H1 (cell line): ENCODE data around the gene MED12L. TPM values are rescaled to one million over a fixed set of nuclear protein-coding genes. Genes with fewer than 3 reads are reported as not detected.

ENCODE experiments used
- CTCF ChIA-PET: fragments of 300-600 bp; sonication (Branson Sonifier 250); formaldehyde crosslinking; loops from one replicate; lab custom pipeline; 2021; ENCODE audit not compliant: partially characterized antibody; lab: Charles Lee
- POLR2A ChIA-PET: fragments of 300-600 bp; sonication (Branson Sonifier 250); formaldehyde crosslinking; loops from one replicate; lab custom pipeline; 2021; ENCODE audit warnings: inconsistent platforms; ENCODE audit not compliant: partially characterized antibody; lab: Charles Lee
- DNase-seq, 2 experiments: peaks; one replicate each; pipeline versions ENCODE4 v3.0.0 to v3.0.0-alpha.2; 2010 to 2022; ENCODE audit warnings: low spot score in 2 of 2, low read depth in 1 of 2, mixed read lengths in 1 of 2
- FAIRE-seq: peaks from 2 replicates; lab custom pipeline; 2011; peaks lifted over from hg19 to GRCh38; lab: Jason Lieb, UNC
- H2AFZ ChIP-seq: 2 replicates; pipeline ENCODE4 v1.8.1; 2012; ENCODE audit warnings: low read length, inconsistent platforms
- H2AK5ac ChIP-seq: 2 replicates; pipeline ENCODE4 v1.6.1; 2013; ENCODE audit warnings: low read depth, low read length
- H2BK120ac ChIP-seq: replicated peaks from 2 replicates; pipeline ENCODE3; 2013; ENCODE audit warnings: low read depth, low read length, inconsistent platforms
- H2BK12ac ChIP-seq: 2 replicates; pipeline ENCODE4 v1.6.1; 2013; ENCODE audit warnings: low read depth, low read length
- H2BK15ac ChIP-seq: 2 replicates; pipeline ENCODE4 v1.6.1; 2013; ENCODE audit warnings: low read length
- H2BK20ac ChIP-seq: 2 replicates; pipeline ENCODE4 v1.6.1; 2013; ENCODE audit warnings: low read length
- H2BK5ac ChIP-seq: 2 replicates; pipeline ENCODE4 v1.6.1; 2013; ENCODE audit warnings: low read depth, low read length
- H3K14ac ChIP-seq: 2 replicates; pipeline ENCODE4 v1.6.1; 2013; ENCODE audit warnings: inconsistent platforms; ENCODE audit not compliant: insufficient read length
- H3K18ac ChIP-seq: 2 replicates; pipeline ENCODE4 v1.6.1; 2013; ENCODE audit warnings: low read length; ENCODE audit errors: extremely low read depth
- H3K23ac ChIP-seq: 2 replicates; pipeline ENCODE4 v1.6.1; 2013; ENCODE audit warnings: inconsistent platforms; ENCODE audit not compliant: insufficient read length
- H3K23me2 ChIP-seq: 2 replicates; pipeline ENCODE4 v1.6.1; 2013; ENCODE audit warnings: low read depth, low read length
- H3K27ac ChIP-seq: 2 replicates; pipeline ENCODE4 v1.6.1; 2011; ENCODE audit warnings: low read depth, low read length, inconsistent platforms
- H3K27me3 ChIP-seq, 4 experiments: replicated peaks in 1 of 4; 1 replicate in 1 of 4; 2 replicates in 3 of 4; pipeline versions ENCODE4 v1.6.1 to v1.8.1; 2011 to 2013; ENCODE audit warnings: low read length in 3 of 4, mild to moderate bottlenecking in 3 of 4, inconsistent platforms in 2 of 4, mixed read lengths in 2 of 4, moderate library complexity in 1 of 4; ENCODE audit not compliant: control insufficient read depth in 3 of 4, insufficient read depth in 3 of 4; ENCODE audit errors: extremely low read depth in 1 of 4
- H3K36me3 ChIP-seq, 4 experiments: 2 replicates each; pipeline versions ENCODE4 v1.6.1 to v1.8.1; 2011 to 2013; ENCODE audit warnings: mild to moderate bottlenecking in 4 of 4, low read length in 3 of 4, moderate library complexity in 2 of 4, control low read depth in 1 of 4, inconsistent platforms in 1 of 4; ENCODE audit not compliant: insufficient read depth in 4 of 4, control insufficient read depth in 2 of 4
- H3K4ac ChIP-seq: replicated peaks from 2 replicates; pipeline ENCODE3; 2013; ENCODE audit warnings: low read length, low read depth, mixed read lengths, inconsistent platforms; ENCODE audit not compliant: insufficient read length
- H3K4me1 ChIP-seq, 4 experiments: replicated peaks in 1 of 4; 1 replicate in 1 of 4; 2 replicates in 3 of 4; pipeline versions ENCODE4 v1.6.1 to v1.8.1; 2011 to 2013; ENCODE audit warnings: low read length in 3 of 4, inconsistent platforms in 2 of 4, mixed read lengths in 1 of 4; ENCODE audit not compliant: insufficient read depth in 4 of 4, control insufficient read depth in 3 of 4
- H3K4me2 ChIP-seq, 2 experiments: 2 replicates each; pipeline versions ENCODE4 v1.6.1 to v1.8.1; 2011 to 2013; ENCODE audit warnings: low read depth in 2 of 2, low read length in 2 of 2, control low read depth in 1 of 2, inconsistent platforms in 1 of 2, mild to moderate bottlenecking in 1 of 2; ENCODE audit not compliant: insufficient read depth in 1 of 2
- H3K4me3 ChIP-seq, 4 experiments: fragments of 200-600, 300-600 bp in 1 of 4; sonication (generic), shearing (Covaris generic), sonication (Bioruptor Twin) in 1 of 4; 2 replicates each; pipeline versions ENCODE4 v1.5.1 to v1.8.1; 2011 to 2016; ENCODE audit warnings: low read length in 4 of 4, low read depth in 3 of 4, control low read depth in 2 of 4, inconsistent platforms in 2 of 4, mild to moderate bottlenecking in 2 of 4, mixed read lengths in 1 of 4, moderate library complexity in 1 of 4; ENCODE audit not compliant: insufficient read depth in 2 of 4; ENCODE audit errors: extremely low read depth in 1 of 4
- H3K56ac ChIP-seq: replicated peaks from 2 replicates; pipeline ENCODE3; 2013; ENCODE audit warnings: low read depth, mild to moderate bottlenecking, mixed read lengths, low read length, inconsistent platforms; ENCODE audit not compliant: insufficient read length
- H3K79me1 ChIP-seq: 2 replicates; pipeline ENCODE4 v1.6.1; 2013; ENCODE audit warnings: low read depth, low read length, control low read depth
- H3K79me2 ChIP-seq, 2 experiments: 2 replicates each; pipeline versions ENCODE4 v1.6.1 to v1.8.1; 2012 to 2013; ENCODE audit warnings: low read length in 2 of 2, mild to moderate bottlenecking in 2 of 2, inconsistent platforms in 1 of 2; ENCODE audit not compliant: insufficient read depth in 2 of 2, control insufficient read depth in 1 of 2
- H3K9ac ChIP-seq, 4 experiments: replicated peaks in 1 of 4; 1 replicate in 1 of 4; 2 replicates in 3 of 4; pipeline versions ENCODE4 v1.6.1 to v1.8.1; 2011 to 2013; ENCODE audit warnings: low read depth in 3 of 4, low read length in 3 of 4, control low read depth in 2 of 4, mild to moderate bottlenecking in 2 of 4, moderate library complexity in 2 of 4, inconsistent platforms in 1 of 4; ENCODE audit errors: extremely low read depth in 1 of 4
- H3K9me3 ChIP-seq, 2 experiments: 2 replicates each; pipeline versions ENCODE4 v1.6.1 to v1.8.1; 2012 to 2013; ENCODE audit warnings: mild to moderate bottlenecking in 2 of 2, moderate library complexity in 2 of 2, control low read depth in 1 of 2, inconsistent platforms in 1 of 2, low read depth in 1 of 2, low read length in 1 of 2, mixed read lengths in 1 of 2; ENCODE audit not compliant: insufficient read depth in 2 of 2
- H4K20me1 ChIP-seq, 2 experiments: replicated peaks in 1 of 2; 2 replicates each; pipeline versions ENCODE3 to v1.8.1; 2011 to 2013; ENCODE audit warnings: inconsistent platforms in 2 of 2, low read length in 2 of 2, mild to moderate bottlenecking in 1 of 2; ENCODE audit not compliant: insufficient read depth in 2 of 2, control insufficient read depth in 1 of 2
- H4K5ac ChIP-seq: 2 replicates; pipeline ENCODE4 v1.6.1; 2013; ENCODE audit warnings: low read length, low read depth, mixed read lengths, inconsistent platforms; ENCODE audit not compliant: insufficient read length
- H4K8ac ChIP-seq: 2 replicates; pipeline ENCODE4 v1.8.0; 2013; ENCODE audit warnings: mild to moderate bottlenecking, moderate library complexity, low read length, inconsistent platforms; ENCODE audit not compliant: insufficient read depth; ENCODE audit errors: extremely low read depth
- H4K91ac ChIP-seq: replicated peaks from 2 replicates; pipeline ENCODE3; 2013; ENCODE audit warnings: low read length, mixed read lengths, inconsistent platforms; ENCODE audit not compliant: insufficient read length
- ATF3 ChIP-seq: IDR thresholded peaks from 2 replicates; pipeline ENCODE4 v1.6.1; 2011; ENCODE audit warnings: low read depth, mild to moderate bottlenecking, low read length; ENCODE audit not compliant: insufficient read depth
- BRCA1 ChIP-seq: IDR thresholded peaks from 2 replicates; pipeline ENCODE4 v1.6.1; 2012; ENCODE audit warnings: low read depth, low read length, improper control_type of control experiment
- CTBP2 ChIP-seq: IDR thresholded peaks from 2 replicates; pipeline ENCODE4 v1.7.0; 2011; ENCODE audit warnings: borderline replicate concordance, mild to moderate bottlenecking, moderate library complexity, mixed read lengths, low read length; ENCODE audit not compliant: insufficient read depth, insufficient read length
- E2F6 ChIP-seq: IDR thresholded peaks from 2 replicates; pipeline ENCODE4 v1.6.1; 2012; ENCODE audit warnings: inconsistent platforms
- EP300 ChIP-seq, 2 experiments: IDR thresholded peaks; 1 replicate in 1 of 2; 2 replicates in 1 of 2; pipeline ENCODE4 v1.6.1; 2011 to 2012; ENCODE audit warnings: low read depth in 2 of 2, low read length in 2 of 2, mild to moderate bottlenecking in 2 of 2, borderline replicate concordance in 1 of 2, inconsistent platforms in 1 of 2, moderate library complexity in 1 of 2
- KDM1A ChIP-seq: fragments of 200-600, 300-600 bp; sonication (generic); IDR thresholded peaks from 2 replicates; pipeline ENCODE4 v1.7.1; 2016; ENCODE audit warnings: mild to moderate bottlenecking, low read length, borderline replicate concordance
- MAX ChIP-seq: IDR thresholded peaks from 2 replicates; pipeline ENCODE4 v1.6.1; 2012; ENCODE audit warnings: inconsistent platforms
- RBBP5 ChIP-seq: IDR thresholded peaks from 2 replicates; pipeline ENCODE4 v1.7.1; 2012; ENCODE audit warnings: low read depth, mild to moderate bottlenecking, inconsistent platforms, low read length, moderate library complexity, borderline replicate concordance
- RXRA ChIP-seq: IDR thresholded peaks from 2 replicates; pipeline ENCODE4 v1.6.1; 2011; ENCODE audit warnings: low read depth, mild to moderate bottlenecking, low read length, moderate library complexity; ENCODE audit not compliant: insufficient read depth
- SAP30 ChIP-seq: fragments of 300-600 bp; sonication (generic); IDR thresholded peaks from 2 replicates; pipeline ENCODE4 v1.7.1; 2012; ENCODE audit warnings: low read length, moderate library complexity, mild to moderate bottlenecking, inconsistent platforms; ENCODE audit not compliant: insufficient read depth, insufficient replicate concordance
- SP4 ChIP-seq: IDR thresholded peaks from 2 replicates; pipeline ENCODE4 v1.6.1; 2012; ENCODE audit warnings: low read length, inconsistent platforms
- TAF7 ChIP-seq: optimal IDR thresholded peaks from 2 replicates; pipeline ENCODE3; 2011; ENCODE audit warnings: low read depth, mild to moderate bottlenecking, inconsistent platforms, low read length, moderate library complexity, borderline replicate concordance
- WGBS, 2 experiments: shearing (Covaris generic) in 1 of 2; methylation state at CpG; one replicate each; pipeline versions ENCODE4 v1.1.6 to v1.1.7; 2013 to 2015; ENCODE audit warnings: low lambda C conversion rate in 2 of 2, mixed read lengths in 2 of 2, inconsistent platforms in 1 of 2, low coverage in 1 of 2, missing lambda C conversion rate in 1 of 2; ENCODE audit not compliant: insufficient replicate concordance in 2 of 2, insufficient coverage in 1 of 2, insufficient read length in 1 of 2; ENCODE audit errors: extremely low coverage in 1 of 2, missing lambda C conversion rate in 1 of 2; 5-methylcytosine and 5-hydroxymethylcytosine counted together
- polyA plus RNA-seq, 7 experiments: library from polyadenylated mRNA; depleted of rRNA in 3 of 7; stranded (reverse) in 5 of 7; unstranded in 2 of 7; fragments of >200 nt in 5 of 7; fragments of 200-250 nt in 2 of 7; gene quantifications; 1 replicate in 5 of 7; 2 replicates in 1 of 7; 4 replicates in 1 of 7; pipeline versions ENCODE4 v1.2.1 to v1.2.3, GENCODE V29; 2011 to 2013; ENCODE audit warnings: missing spikeins in 2 of 7, mixed read lengths in 2 of 7
- total RNA-seq: library from RNA; stranded (reverse); fragmentation: NEBNext Ultra II Directional; extraction: Animal tissue kit (Norgen Biotek cat#: 25700); gene quantifications from 2 replicates; pipeline ENCODE4 v1.2.1, GENCODE V29; 2021

Gene MED12L
- total and polyA plus RNA-seq, 2 of the 8 experiments (the other 6 are each of a cell fraction or from before 2014, with no cell fraction given): 3.6 to 26.2 TPM

- no peaks in the 10 kb centered on the region for H4K20me1 ChIP-seq
- no peak overlapping the region for H3K27ac ChIP-seq
Observed at GRCh38 chr3:151382671-151383070, 297.2 kb downstream of the MED12L start.

More at GRCh38 chr3:151382671-151383070, 297.2 kb downstream of the MED12L start:
- Histone ChIP-seq H3K23ac (no peak overlapping the region), H3K27me3 (no peaks in the 10 kb centered on the region), H2BK20ac (no peak overlapping the region), H3K56ac (no peak overlapping the region), H3K18ac (no peak overlapping the region), H3K4me1 (no peaks in the 10 kb centered on the region), H3K79me1 (no peaks in the 10 kb centered on the region), H3K79me2 (no peaks in the 10 kb centered on the region), H3K14ac (no peak overlapping the region), H2BK5ac (no peak overlapping the region), H4K8ac (no peak overlapping the region), H3K36me3 (peaks cover 0 to 20% (median 1%) of the 10 kb centered on the region in 4 experiments; a peak in 4 of 8 replicates), H2BK15ac (no peak overlapping the region), H3K4me2 (no peak overlapping the region), H3K23me2 (no peaks in the 10 kb centered on the region), H2BK12ac (no peak overlapping the region), H3K9ac (no peak overlapping the region), H2AK5ac (no peak overlapping the region), H3K4me3 (no peak overlapping the region), H2AFZ (no peak overlapping the region), H3K4ac (no peak overlapping the region), H2BK120ac (no peak overlapping the region), H3K9me3 (no peaks in the 10 kb centered on the region), H4K91ac (no peak overlapping the region), H4K5ac (no peak overlapping the region)
- WGBS, 2 experiments: 96% methylated on average over 5 of the region's 5 CpGs; no CpG with 5 or more reads in 1 of the 2 experiments
- DNase-seq (no peak), FAIRE-seq (no peak)
- no peak for TF ChIP-seq MAX
- no peak for TF ChIP-seq EP300 (IDR thresholded peaks at IDR 0.05; ENCODE audit: borderline replicate concordance in 1 of 2, low read depth in 2 of 2, low read length in 2 of 2)
- no peak for TF ChIP-seq TAF7
- no peak for TF ChIP-seq SAP30
- TF ChIP-seq SP4: no peak
- no peak for TF ChIP-seq E2F6
- no peak for TF ChIP-seq BRCA1
- TF ChIP-seq KDM1A: no peak
- no peak for TF ChIP-seq ATF3
- no peak for TF ChIP-seq RBBP5
- TF ChIP-seq RXRA: no peak
- TF ChIP-seq CTBP2: no peak
- CTCF ChIA-PET: interaction anchor here (1.1 to 1.5 kb wide), 4 partner anchors 11 to 77 kb away, joined by 3 to 7 read pairs (median 3); no protein-coding TSS in a partner anchor
- POLR2A ChIA-PET: no interaction called here
